ENCODE data around the gene NR2C1. TPM values are rescaled to one million over a fixed set of nuclear protein-coding genes. Genes with fewer than 3 reads are reported as not detected.

The NR2C1 gene
- total and polyA plus RNA-seq, 2 of the 8 experiments (the other 6 are each of a cell fraction or from before 2014, with no cell fraction given): 22.8 to 48.3 TPM

- H3K56ac ChIP-seq (replicated peaks; ENCODE audit: insufficient read length, low read depth, low read length): no peak overlapping the region
- H3K4ac ChIP-seq (replicated peaks; ENCODE audit: insufficient read length, low read depth, low read length): no peak overlapping the region
- H3K27me3 ChIP-seq (replicated peaks in 1 of 4; ENCODE audit: control insufficient read depth in 3 of 4, extremely low read depth in 1 of 4, insufficient read depth in 3 of 4, low read length in 3 of 4): no peaks in the 10 kb centered on the region
- H3K4me1 ChIP-seq (replicated peaks in 1 of 4; ENCODE audit: control insufficient read depth in 3 of 4, insufficient read depth in 4 of 4, low read length in 3 of 4): peaks cover 0 to 11% (median 2%) of the 10 kb centered on the region in 4 experiments; a peak in 2 of 7 replicates
- 0 out of 2 replicates have a peak overlapping the region, but pooled peaks have one; percentile 19 for H2BK5ac ChIP-seq (ENCODE audit: low read depth, low read length)
- H3K79me2 ChIP-seq (ENCODE audit: control insufficient read depth in 1 of 2, insufficient read depth in 2 of 2, low read length in 2 of 2): no peaks in the 10 kb centered on the region
- H3K9me3 ChIP-seq (ENCODE audit: insufficient read depth in 2 of 2, low read depth in 1 of 2, low read length in 1 of 2): no peaks in the 10 kb centered on the region
- H2BK120ac ChIP-seq (replicated peaks; ENCODE audit: low read depth, low read length): no peak overlapping the region
- 87% methylated on average over 4 of the region's 4 CpGs; no CpG with 5 or more reads in 1 of the 2 experiments for WGBS, 2 experiments (ENCODE audit: extremely low coverage in 1 of 2, insufficient coverage in 1 of 2, insufficient read length in 1 of 2, insufficient replicate concordance in 2 of 2, low coverage in 1 of 2, low lambda C conversion rate in 2 of 2, missing lambda C conversion rate in 1 of 2)
- no peak overlapping the region for H3K23ac ChIP-seq (ENCODE audit: insufficient read length)
- H2BK20ac ChIP-seq (ENCODE audit: low read length): no peak overlapping the region
- H4K8ac ChIP-seq (ENCODE audit: extremely low read depth, insufficient read depth, low read length): no peak overlapping the region
- no peak for TF ChIP-seq RBBP5 (IDR thresholded peaks at IDR 0.05; ENCODE audit: borderline replicate concordance, low read depth, low read length)
- TF ChIP-seq SRF (IDR thresholded peaks at IDR 0.05; ENCODE audit: low read depth, low read length): peak; percentile 33; the same call in 1 of the 2 replicates
- no peak for TF ChIP-seq ATF2 (IDR thresholded peaks at IDR 0.05; ENCODE audit: low read length)
- no peak for DNase-seq (ENCODE audit: low read depth in 1 of 2, low spot score in 2 of 2)
- no peak overlapping the region for H3K4me2 ChIP-seq (ENCODE audit: insufficient read depth in 1 of 2, low read depth in 2 of 2, low read length in 2 of 2)
- no peak overlapping the region for H3K4me3 ChIP-seq (ENCODE audit: extremely low read depth in 1 of 4, insufficient read depth in 2 of 4, low read depth in 3 of 4, low read length in 4 of 4)
- no peaks in the 10 kb centered on the region for H3K79me1 ChIP-seq (ENCODE audit: low read depth, low read length)
- no peak for FAIRE-seq
- no peak overlapping the region for H3K27ac ChIP-seq (ENCODE audit: low read depth, low read length)
- no peak overlapping the region for H4K5ac ChIP-seq (ENCODE audit: insufficient read length, low read depth, low read length)
- no peak overlapping the region for H2BK12ac ChIP-seq (ENCODE audit: low read depth, low read length)
- no peak overlapping the region for H2AFZ ChIP-seq (ENCODE audit: low read length)
- ChIA-PET CTCF (ENCODE audit: partially characterized antibody) (interaction anchor here (0.6 to 2.5 kb wide), 23 partner anchors 9 to 458 kb away, joined by 3 to 17 read pairs (median 4); no protein-coding TSS in a partner anchor), POLR2A (ENCODE audit: partially characterized antibody) (interaction anchor here (0.7 to 3.0 kb wide), 2 partner anchors 101 to 171 kb away, joined by 3 to 11 read pairs; partner anchors contain the start of genes FGD6 and VEZT)
- H3K23me2 ChIP-seq (ENCODE audit: low read depth, low read length): peaks cover 2% of the 10 kb centered on the region; the same call in 1 of the 2 replicates
- no peak overlapping the region for H3K18ac ChIP-seq (ENCODE audit: extremely low read depth, low read length)
- H3K9ac ChIP-seq (replicated peaks in 1 of 4; ENCODE audit: extremely low read depth in 1 of 4, low read depth in 3 of 4, low read length in 3 of 4): no peak overlapping the region; a peak in 1 of 7 replicates
- no peaks in the 10 kb centered on the region for H4K20me1 ChIP-seq (replicated peaks in 1 of 2; ENCODE audit: control insufficient read depth in 1 of 2, insufficient read depth in 2 of 2, low read length in 2 of 2)
- H4K91ac ChIP-seq (replicated peaks; ENCODE audit: insufficient read length, low read length): no peak overlapping the region
- no peak overlapping the region for H3K14ac ChIP-seq (ENCODE audit: insufficient read length)
- H3K36me3 ChIP-seq (ENCODE audit: control insufficient read depth in 2 of 4, insufficient read depth in 4 of 4, low read length in 3 of 4): peaks cover 0 to 6% (median 4%) of the 10 kb centered on the region in 4 experiments; a peak in 4 of 8 replicates
- H2BK15ac ChIP-seq (ENCODE audit: low read length): no peak overlapping the region
- no peak overlapping the region for H2AK5ac ChIP-seq (ENCODE audit: low read depth, low read length)
Measured at GRCh38 chr12:95116341-95116740, 42.9 kb upstream of the NR2C1 start.
